Measurements from ENCODE around the gene ABI3BP.
A peak's percentile ranks its signal among the peaks of the same experiment; 100 is the strongest.

ABI3BP gene

GRCh38 chr3:100877286-100877685, 115.9 kb downstream of the ABI3BP start:
- no peak overlapping the region for H3K4me3 ChIP-seq (ENCODE audit: low read depth, low read length)
- no peak for DNase-seq (ENCODE audit: low read depth)
- no peak for TF ChIP-seq CTCF (IDR thresholded peaks at IDR 0.05; ENCODE audit: low read depth, low read length, missing control alignments)
- in situ Hi-C loops (cut with HindIII; ENCODE audit: low sequenced_read_pairs) = no loop called here

GRCh38 chr3:100875239-100875638, 118.0 kb downstream of the ABI3BP start:
- peak; percentile 83 for DNase-seq (ENCODE audit: low read depth)
- in situ Hi-C loops (cut with HindIII; ENCODE audit: low sequenced_read_pairs) = no loop called here
- no peak for TF ChIP-seq CTCF (IDR thresholded peaks at IDR 0.05; ENCODE audit: low read depth, low read length, missing control alignments)
- H3K4me3 ChIP-seq (ENCODE audit: low read depth, low read length) = no peak overlapping the region

GRCh38 chr3:100873611-100874010, 119.6 kb downstream of the ABI3BP start:
- in situ Hi-C loops (cut with HindIII; ENCODE audit: low sequenced_read_pairs) = no loop called here
- no peak for DNase-seq (ENCODE audit: low read depth)
- no peak for TF ChIP-seq CTCF (IDR thresholded peaks at IDR 0.05; ENCODE audit: low read depth, low read length, missing control alignments)
- H3K4me3 ChIP-seq (ENCODE audit: low read depth, low read length) = no peak overlapping the region

- TF ChIP-seq CTCF (IDR thresholded peaks at IDR 0.05; ENCODE audit: low read depth, low read length, missing control alignments) = no peak
- DNase-seq (ENCODE audit: low read depth) = no peak
- in situ Hi-C loops (cut with HindIII; ENCODE audit: low sequenced_read_pairs) = no loop called here
- H3K4me3 ChIP-seq (ENCODE audit: low read depth, low read length) = no peak overlapping the region
Measured at GRCh38 chr3:100871306-100871705, 121.9 kb downstream of the ABI3BP start.

- no peak overlapping the region for H3K4me3 ChIP-seq (ENCODE audit: low read depth, low read length)
- TF ChIP-seq CTCF (IDR thresholded peaks at IDR 0.05; ENCODE audit: low read depth, low read length, missing control alignments) = no peak
- in situ Hi-C loops (cut with HindIII; ENCODE audit: low sequenced_read_pairs) = no loop called here
- peak; percentile 88 for DNase-seq (ENCODE audit: low read depth)
Measured at GRCh38 chr3:100869787-100870186, 123.4 kb downstream of the ABI3BP start.

GRCh38 chr3:100868894-100869293, 124.3 kb downstream of the ABI3BP start:
- in situ Hi-C loops (cut with HindIII; ENCODE audit: low sequenced_read_pairs) = no loop called here

More at GRCh38 chr3:100868894-100869293, 124.3 kb downstream of the ABI3BP start:
- no peak overlapping the region for H3K4me3 ChIP-seq (ENCODE audit: low read depth, low read length)
- TF ChIP-seq CTCF (IDR thresholded peaks at IDR 0.05; ENCODE audit: low read depth, low read length, missing control alignments) = no peak
- DNase-seq (ENCODE audit: low read depth) = no peak

All from astrocyte of the cerebellum (primary cell).